D341Med (cell line): Measurements from ENCODE around the gene COPB1.

ENCODE experiments used
- DNase-seq: peaks from one replicate; pipeline ENCODE4 v3.0.0; 2012; ENCODE audit warnings: low spot score

COPB1 gene

DNA sequence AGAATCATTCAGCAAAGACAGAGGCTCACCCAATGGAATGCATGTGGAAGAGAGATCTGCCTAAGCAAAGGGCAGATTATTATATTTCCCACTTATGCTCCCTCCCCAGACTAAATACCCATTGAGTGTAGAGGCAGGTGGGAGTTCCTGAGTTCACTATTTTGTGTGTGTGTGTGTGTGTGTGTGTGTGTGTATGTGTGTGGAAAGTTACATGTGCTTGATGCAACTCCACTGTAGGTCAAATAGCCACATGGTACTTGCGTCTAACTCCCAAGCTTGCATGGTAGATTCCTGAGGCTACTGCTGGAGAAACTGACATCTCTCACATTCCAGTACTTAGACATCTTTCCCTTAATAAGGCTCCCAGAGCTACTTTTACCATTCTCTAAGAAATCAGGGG, 3.4 kb upstream of the COPB1 start:
- no peak for DNase-seq

DNA sequence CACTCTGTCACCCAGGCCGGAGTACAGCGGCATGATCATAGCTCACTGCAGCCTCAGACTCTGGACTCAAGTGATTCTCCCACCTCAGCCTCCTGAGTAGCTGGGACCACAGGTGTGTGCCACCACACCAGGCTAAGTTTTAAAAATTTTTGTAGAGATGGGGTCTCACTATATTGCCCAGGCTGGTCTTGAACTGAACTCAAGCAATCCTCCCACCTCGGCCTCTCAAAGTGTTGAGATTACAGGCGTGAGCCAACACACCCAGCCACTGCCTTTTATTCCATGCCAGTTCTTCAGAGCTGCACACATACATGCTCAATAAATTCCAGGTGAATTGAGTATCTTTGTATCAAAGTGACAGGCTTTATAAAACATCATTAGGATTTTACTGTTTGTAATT, 2.4 kb upstream of the COPB1 start:
- no peak for DNase-seq

DNA sequence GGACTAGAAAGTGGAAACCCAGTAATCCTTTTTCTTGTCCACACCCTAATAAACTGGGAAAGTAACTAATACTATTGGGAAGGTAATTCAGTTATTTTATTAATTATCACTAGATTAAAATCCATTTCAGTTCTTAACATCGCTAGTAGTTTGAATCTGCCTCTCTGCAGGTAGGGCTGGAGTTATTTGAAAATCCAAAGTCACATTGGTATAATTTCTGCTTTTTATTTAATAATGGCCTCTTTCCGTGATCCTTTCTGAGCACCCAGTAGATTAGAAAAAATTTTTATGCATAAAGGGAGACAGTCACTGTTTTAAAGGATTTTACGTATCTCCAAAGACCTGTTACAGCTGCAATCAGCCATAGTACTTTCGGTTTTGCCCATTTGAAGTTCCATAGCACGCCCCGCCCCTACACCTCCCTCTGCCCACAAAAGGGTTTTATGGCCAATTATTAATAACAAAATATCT, 605 bp upstream of the COPB1 start:
- peak; percentile 18 for DNase-seq

DNA sequence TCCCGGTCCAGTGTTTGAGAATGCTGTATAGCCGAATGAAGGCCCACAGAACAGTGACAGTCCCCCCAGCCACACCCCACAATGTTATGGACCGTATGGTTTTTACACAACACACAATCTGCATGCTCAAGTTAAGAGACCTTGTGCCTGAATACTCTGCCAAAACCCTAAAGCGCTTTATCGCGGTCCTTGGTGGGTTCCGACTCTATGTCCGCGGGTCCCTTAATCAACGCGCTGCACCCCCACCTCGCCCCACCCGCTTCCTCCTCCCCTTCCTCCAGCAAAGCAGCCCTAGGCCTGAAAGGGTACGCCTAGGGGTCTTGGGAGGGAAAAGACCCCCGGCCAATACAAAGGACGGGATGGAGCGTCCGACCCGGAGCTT, 442 bp downstream of the COPB1 start:
- peak; percentile 64 for DNase-seq

DNA sequence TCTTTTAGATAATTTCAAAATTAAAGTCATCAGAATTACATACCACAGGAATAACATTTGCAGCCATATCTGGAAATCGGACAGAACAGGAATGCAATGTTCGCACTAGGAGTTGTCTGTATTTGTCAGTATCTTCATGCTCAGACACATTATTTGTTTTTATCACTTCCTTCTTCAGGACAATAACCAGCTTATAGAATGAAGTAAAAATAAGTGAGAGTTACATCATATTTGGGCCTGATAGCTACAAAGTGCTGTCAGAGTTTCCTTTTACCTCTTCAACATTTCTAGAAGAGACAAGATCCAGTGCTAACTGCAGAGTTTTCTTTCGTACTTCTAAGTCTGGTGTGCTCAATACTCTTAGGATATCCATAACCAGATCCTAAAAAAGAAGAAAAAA, 18.9 kb downstream of the COPB1 start:
- DNase-seq = no peak

DNA sequence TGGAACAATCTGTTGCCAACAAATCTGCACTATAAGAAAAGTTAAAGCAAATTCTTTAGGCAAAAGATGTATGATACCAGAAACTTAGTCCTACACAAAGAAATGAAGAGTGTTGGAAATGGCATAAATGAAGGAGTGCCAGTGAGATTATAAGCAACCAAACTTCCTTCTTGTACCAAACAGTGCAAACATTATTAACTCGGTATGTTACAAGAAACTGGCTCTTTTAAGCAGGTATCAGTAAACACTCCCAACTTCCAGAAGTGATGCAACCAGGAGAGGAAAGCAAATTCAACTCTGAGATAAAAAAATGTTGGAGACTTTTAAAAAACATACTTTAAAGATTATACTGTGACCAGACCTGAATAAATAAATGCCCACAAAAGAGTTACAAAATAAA, 28.5 kb downstream of the COPB1 start:
- no peak for DNase-seq

DNA sequence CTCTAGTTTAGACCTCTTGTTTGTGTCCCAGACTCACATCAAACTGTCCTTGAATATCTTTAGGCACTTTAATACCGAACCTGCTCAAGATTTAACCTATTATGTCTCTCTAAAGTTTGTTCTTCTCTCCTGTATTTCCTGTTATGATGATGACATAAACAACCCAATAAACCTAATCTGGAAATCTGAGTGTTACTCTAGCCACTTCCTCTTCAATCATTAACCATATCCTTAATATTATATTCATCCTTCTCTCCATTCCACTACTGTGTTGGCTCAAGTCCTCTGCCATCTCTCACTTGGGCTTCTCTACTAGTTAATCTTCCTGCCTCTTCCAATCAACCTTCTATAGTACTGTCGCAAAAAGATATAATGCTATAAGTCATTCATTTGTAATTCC, 36.0 kb downstream of the COPB1 start:
- DNase-seq = no peak

DNA sequence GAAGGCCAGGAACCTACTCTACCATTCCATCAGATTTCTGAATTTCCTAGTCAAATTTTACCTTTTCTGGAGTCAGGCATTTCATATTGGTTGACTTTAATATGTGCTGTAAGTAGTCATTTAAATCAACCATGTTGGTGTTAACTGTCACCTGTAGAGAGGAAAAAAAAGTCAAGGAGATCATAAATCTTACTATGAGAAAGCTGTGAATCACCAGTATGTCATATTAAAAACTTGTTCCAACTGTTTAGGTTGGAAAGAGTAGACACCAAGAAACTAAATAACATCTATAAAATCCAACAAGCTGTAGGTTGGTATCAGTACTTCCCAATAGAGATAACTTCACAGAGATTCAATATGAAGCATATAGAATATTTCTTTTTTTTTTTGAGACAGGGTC, 39.5 kb downstream of the COPB1 start:
- DNase-seq = no peak

DNA sequence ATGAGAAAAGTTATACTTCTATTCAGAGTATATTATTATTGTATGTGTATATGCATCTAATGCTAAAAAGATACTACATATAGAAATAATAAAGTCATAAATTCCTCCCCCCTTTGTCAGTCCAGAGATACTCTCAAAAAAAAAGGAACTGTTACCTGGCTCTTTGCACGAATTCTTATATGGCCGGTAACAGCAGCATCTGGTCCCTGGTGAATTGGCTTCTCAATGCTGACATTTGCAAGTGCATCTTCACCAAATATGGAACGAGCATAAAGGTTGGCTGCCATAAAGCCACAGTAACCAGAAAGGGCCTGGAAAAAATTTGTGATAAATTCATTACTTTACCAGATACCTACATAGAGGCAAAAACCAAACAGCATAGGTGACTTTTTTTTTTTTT, 41.2 kb downstream of the COPB1 start:
- DNase-seq = no peak

DNA sequence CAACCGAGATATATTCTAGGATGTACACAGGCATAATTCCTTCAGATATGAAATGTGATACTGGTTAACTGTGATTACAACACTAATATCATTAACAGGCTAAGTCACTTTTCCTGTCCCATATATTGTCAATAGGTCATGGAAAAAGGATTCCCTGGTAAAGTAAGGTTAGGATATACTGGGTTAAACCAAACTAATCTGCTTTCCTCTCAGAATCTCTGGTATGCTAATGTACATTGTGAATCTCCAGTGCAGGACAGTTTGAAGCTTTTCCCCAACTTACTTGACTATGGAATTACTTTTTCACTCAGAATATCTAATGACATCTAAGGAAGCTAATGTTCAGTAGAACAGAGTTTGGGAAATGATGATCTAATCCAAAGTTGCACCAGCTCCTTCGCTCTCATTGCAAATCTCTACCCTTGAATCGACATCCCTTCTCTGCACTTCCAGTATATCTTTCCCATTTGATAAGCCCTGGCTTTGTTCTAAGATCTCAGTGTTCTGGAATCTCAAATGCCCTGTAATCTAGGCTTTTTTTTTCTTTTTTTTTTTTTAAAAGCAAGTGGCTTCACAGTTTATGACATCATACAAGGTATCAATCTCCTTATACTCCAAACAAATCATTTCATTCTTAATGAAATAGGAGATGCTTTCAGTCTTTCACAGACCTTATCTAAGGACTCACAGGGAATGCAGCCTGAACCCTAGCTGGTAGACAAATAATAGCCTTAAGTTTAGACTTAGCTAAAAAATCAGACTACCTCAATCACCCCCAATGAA, 43.8 kb downstream of the COPB1 start:
- no peak for DNase-seq

DNA sequence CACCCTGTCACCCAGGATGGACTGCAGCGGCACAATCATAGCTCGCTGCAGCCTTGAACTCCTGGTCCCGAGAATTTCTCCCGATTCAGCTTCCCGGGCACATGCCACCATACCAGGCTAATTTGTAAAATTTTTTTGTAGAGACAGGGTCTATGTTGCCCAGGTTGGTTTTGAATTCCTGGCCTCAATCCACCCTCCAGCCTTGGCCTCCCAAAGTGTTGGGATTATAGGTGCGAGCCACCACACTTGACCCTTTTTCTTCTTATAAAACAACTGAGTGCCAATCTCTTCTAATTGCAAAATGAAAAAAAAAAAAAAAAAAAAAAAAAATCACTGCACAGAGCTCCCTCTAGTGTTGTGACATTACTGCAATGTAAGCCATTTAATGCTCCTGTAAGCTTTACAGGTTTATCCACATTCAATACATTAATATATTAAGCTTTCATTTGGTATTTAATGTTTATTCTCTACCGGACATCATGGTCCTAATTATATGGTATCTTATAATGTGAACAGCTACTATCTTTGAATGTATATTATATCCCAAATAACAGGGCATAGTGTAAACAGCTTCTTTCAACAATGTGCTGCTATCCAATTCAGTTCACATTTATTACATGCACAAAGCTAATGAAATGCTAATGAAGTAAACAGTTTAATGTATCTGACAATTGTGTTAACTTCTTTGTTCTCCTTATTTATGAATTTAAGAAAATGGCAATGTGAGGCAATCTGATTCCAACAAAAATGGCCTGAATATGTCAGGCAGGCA, 44.6 kb downstream of the COPB1 start:
- DNase-seq = peak; percentile 29

DNA sequence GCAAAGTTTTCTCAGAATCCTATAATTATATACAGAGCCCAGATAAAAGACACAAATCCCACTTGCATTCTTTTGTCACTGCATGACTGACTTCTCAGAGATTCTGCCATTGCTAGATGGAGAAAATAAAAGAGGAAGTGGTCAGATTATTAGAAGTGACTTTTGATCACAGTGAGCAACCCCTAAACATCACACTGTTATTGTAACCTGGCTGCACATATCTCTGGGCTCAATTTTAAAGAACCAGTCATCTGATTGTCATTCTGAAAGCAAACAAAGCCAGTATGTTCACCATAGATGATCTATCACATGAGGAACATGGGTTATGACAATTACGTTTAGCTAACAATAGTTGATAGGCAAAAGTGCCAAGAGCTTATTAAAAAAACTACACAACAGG, 47.8 kb downstream of the COPB1 start:
- DNase-seq = no peak

DNA sequence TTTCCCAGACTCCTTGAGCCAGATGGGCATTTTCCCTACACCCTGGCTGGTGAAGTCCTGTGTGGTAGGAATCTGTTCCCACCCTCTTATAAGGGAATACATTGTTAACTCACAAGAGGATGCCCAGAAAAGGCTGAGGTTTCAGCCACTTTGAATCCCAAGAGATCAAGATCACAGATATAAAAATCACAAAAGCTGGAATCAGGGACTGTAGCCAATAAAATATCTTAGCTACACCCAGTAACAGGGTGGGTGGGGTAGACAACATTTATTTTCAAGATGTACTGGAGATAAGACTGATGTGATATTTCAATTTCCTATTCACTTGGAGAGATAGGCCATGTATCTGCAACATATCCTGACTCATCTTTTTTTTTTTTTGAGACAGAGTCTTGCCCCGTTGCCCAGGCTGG, 50.3 kb downstream of the COPB1 start:
- DNase-seq = no peak

DNA sequence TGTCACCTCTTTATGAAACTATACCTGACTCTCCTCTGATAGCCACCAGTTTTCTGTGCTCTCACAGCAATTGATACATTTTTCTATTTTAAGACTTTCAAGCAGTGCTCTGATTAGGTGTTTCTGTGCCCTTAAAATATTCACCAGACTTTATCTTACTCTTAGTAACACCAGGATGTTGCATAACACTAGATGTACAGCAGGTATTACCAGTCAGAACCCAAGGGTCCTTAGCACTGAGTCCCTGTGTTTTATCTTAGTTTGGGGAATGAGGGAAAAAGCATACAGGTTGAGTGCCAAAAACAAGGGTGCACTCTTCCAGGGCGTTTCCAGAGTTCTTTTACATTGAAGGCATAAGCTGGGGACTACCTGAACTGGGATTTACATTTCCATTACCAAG, 51.4 kb downstream of the COPB1 start:
- DNase-seq = no peak

DNA sequence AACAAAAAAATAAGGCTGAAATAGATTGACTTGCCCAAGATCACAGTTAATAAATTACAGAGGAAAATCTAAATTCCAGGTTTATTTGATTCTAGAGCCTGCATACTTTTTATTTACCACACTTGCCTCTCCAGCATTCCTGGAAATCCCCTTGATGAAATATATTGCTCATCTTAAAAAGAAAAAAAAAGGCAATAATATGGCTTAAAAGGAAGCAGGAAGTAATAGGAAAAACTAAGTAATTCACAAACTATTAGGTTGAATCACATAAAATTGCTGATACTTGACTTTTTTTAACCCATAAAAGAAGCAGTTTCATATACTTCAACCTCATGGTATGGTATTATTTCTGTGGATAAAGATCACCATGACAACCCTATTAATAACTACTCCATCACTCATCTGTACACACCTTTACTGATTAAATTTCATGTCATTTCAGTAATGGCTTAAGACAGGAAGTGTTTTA, 52.9 kb downstream of the COPB1 start:
- no peak for DNase-seq

DNA sequence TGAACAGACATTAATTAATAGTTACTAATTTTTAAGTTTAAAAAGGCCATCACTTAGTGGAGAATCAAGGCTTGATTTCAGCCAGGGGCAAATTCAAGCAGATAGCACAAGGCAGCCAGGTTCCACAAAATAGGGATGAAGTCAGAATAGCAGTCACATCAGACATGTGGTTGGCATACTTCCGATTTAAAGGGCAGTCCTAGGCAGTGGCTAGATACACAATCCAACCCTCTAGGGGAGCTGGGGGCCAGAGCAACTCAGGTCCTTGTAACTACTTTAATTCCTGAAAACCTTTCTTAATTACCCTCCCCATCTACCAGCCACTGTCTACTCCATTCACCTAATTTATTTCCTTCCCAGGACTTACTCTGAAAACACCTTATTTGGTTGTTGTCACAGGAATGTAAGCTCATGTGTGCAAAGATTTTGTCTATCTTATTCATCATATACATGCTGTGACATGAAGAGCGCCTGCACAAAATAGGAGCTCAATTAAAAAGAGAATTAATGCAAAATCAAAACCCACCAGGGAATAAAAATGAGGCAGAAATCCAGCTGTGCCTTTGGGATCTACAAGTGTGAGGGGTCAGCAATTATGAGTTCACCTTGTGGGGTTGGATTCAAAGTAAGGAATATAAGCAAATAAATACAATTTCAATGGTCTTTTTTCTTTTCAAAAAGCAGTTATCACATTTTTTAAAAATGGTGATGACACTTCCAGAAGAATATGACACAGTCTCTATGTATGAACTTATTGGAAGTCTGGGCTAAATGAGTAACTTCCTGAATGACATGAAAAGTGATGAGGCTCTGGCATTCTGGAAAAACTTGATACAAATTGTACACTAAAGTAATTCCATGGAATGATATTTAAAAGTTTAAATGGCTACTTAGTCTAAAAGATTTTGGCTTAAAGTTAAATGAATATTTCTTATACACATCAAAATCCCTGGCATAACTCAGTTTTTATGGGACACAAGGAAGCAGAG, 53.8 kb downstream of the COPB1 start:
- DNase-seq = no peak

DNA sequence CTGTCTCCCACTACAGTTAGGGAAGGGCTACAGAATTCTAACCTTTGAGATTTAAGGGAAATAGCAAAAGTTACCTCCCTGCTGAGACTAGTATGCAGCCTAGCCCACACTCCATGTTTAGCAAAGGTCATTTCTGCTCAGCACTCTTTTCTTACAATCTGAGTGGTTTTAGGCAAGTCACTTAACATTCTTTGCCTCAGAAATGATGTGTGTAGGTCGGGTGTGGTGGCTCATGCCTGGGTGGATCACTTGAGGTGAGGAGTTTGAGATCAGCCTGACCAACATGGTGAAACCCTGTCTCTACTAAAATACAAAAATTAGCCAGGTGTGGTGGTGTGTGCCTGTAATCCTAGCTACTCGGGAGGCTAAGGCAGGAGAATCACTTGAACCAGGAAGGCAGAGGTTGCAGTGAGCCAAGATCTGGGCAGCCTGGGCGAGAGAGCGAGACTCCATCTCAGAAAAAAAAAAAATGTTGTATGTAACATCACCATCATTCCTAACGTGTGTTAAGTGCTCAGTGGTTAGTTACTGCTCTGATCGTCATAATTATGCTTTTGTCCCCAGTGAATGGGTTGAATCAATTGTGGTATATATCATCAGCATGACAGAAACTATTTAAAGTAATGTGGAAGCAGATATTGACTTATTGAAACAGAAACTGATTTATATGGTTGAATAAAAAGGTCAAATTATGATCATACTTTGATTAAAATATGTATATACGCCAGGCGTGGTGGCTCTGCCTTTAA, 55.0 kb downstream of the COPB1 start:
- DNase-seq = no peak

DNA sequence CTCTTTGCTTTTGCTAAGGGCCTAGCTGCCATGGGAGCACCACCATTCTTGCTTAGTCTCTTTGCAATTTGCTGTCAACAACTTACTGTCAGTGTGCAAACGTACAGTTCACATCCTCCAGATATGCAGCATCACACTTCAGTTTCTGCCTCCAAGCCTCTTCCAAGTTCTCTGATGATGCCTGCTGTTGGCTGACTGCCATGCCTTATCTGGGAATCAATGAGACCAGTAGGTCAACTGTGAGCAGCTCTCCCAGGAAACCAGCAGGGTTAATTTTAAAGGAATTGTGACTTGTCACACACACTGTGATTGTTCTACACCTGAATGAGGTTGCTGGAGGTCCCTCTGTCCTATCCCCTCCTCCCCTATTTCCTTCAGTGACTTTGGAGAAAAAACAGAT, 56.0 kb downstream of the COPB1 start:
- no peak for DNase-seq

DNA sequence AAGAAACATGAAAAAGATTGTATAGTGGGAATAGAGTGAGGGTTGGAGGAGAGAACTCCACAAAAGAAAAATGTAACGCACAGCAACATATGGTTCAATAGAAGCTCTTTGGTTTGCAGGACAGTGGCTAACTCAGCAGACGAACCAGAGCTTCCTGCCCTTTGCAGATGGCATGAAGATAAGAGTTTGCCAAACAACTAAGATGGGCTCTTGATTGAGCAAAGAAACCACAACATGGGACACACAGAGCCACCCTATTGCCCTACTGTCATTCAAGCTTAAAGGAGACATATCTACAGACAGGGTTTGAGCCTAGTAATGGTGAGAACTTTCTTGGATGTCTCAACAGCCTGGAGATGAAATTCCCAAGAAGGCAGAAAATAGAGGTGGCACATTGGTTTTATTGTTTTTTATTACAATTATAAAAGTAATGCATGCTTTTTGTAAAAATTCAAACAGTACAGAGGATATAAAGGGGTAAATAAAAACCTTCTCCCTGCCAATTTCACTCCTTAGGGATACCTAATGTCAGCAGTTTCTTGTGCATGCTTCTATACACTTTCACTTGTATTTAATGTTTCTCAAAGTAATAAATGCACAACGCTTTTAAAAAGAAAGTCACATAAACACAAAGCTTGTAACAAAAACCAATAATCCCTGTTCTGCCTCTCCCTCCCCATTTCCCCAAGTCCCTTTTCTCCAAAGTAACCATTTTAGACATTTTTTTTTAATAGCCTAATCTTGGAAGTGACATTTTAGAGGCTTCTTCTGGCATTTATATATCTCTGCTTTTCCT, 63.7 kb downstream of the COPB1 start:
- DNase-seq = no peak

DNA sequence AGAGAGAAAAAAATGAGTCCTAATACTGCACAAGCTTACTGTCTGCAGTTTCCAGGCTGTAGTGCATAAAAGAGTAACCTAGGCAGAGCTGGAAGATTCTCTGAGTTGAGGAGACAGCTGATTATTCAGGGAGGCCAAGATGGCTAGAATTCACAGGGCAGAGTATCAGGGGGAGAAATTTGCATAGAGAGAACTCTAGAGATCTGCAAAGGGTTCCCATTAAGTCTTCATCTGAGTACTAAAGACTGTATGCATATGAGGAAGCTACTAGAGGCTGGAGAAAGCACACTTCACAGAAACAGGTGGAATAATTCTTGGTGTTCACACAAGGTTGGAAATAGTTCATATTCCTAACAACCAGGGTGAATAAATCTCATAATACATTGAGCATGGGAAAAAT, 74.0 kb downstream of the COPB1 start:
- DNase-seq = no peak

DNA sequence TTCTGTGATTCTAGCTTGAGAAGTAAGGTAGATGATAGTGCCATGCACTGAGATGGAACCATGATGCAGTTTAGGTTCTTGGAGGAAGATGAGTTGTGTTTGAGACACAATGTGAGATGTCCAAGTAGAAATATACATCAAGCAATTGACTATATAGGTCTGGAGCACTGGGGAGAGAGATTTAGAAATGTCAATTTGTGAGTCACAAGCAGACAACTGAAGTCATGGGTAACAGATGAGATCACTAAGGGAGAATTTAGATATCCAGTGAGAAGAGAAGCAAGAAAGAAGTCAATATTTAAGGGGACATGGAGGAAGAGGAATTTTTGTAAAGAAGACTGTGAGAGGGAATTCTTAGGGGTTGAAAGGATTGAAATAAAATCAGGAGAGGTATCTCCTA, 75.5 kb downstream of the COPB1 start:
- no peak for DNase-seq
